Measurements from ENCODE around the gene WDR88. TPM values are rescaled to one million over a fixed set of nuclear protein-coding genes. Genes with fewer than 3 reads are reported as not detected.

WDR88 gene
- total and polyA plus RNA-seq, 4 donors, result 0.08 TPM; not detected in 2

GRCh38 chr19:33174186-33174585, 42.3 kb downstream of the WDR88 start:
- Histone ChIP-seq H3K27me3 (ENCODE audit: control insufficient read depth in 4 of 4, insufficient read depth in 4 of 4, low read length in 3 of 4) (no peaks in the 10 kb centered on the region), H3K4me1 (ENCODE audit: control insufficient read depth in 4 of 4, insufficient read depth in 4 of 4, low read length in 3 of 4) (peaks cover 2 to 31% (median 24%) of the 10 kb centered on the region in 4 donors), H3K9me3 (ENCODE audit: control insufficient read depth in 4 of 4, low read length in 3 of 4) (no peaks in the 10 kb centered on the region), H3K36me3 (ENCODE audit: control insufficient read depth in 4 of 4, insufficient read depth in 3 of 4, low read depth in 1 of 4, low read length in 3 of 4) (no peaks in the 10 kb centered on the region), H3K27ac (ENCODE audit: low read depth in 1 of 2, low read length in 2 of 2) (no peak overlapping the region), H3K9ac (ENCODE audit: low read depth in 1 of 2, low read length in 2 of 2) (no peak overlapping the region), H3K4me3 (ENCODE audit: low read depth in 1 of 3, low read length in 3 of 3) (no peak overlapping the region)
- WGBS, result 95% methylated on average over 5 of the region's 5 CpGs
- TF ChIP-seq JUND (IDR thresholded peaks at IDR 0.05) (no peak), ZBTB33 (IDR thresholded peaks at IDR 0.05) (no peak)
- DNase-seq (ENCODE audit: low spot score), result no peak

- WGBS, result 94% methylated on average over 10 of the region's 10 CpGs
- H3K27ac ChIP-seq (ENCODE audit: low read depth in 1 of 2, low read length in 2 of 2), result no peak overlapping the region
- TF ChIP-seq FOXA2 (IDR thresholded peaks at IDR 0.05), result no peak
- no peak for TF ChIP-seq JUND (IDR thresholded peaks at IDR 0.05)
- peaks cover 2 to 31% (median 24%) of the 10 kb centered on the region in 4 donors for H3K4me1 ChIP-seq (ENCODE audit: control insufficient read depth in 4 of 4, insufficient read depth in 4 of 4, low read length in 3 of 4)
- no peaks in the 10 kb centered on the region for H3K9me3 ChIP-seq (ENCODE audit: control insufficient read depth in 4 of 4, low read length in 3 of 4)
- DNase-seq (ENCODE audit: low spot score), result no peak
- H3K36me3 ChIP-seq (ENCODE audit: control insufficient read depth in 4 of 4, insufficient read depth in 3 of 4, low read depth in 1 of 4, low read length in 3 of 4), result no peaks in the 10 kb centered on the region
- H3K27me3 ChIP-seq (ENCODE audit: control insufficient read depth in 4 of 4, insufficient read depth in 4 of 4, low read length in 3 of 4), result no peaks in the 10 kb centered on the region
- H3K9ac ChIP-seq (ENCODE audit: low read depth in 1 of 2, low read length in 2 of 2), result no peak overlapping the region
- no peak overlapping the region for H3K4me3 ChIP-seq (ENCODE audit: low read depth in 1 of 3, low read length in 3 of 3)
Measured at GRCh38 chr19:33175156-33175782, 43.4 kb downstream of the WDR88 start.

- peaks cover 2 to 31% (median 24%) of the 10 kb centered on the region in 4 donors for H3K4me1 ChIP-seq (ENCODE audit: control insufficient read depth in 4 of 4, insufficient read depth in 4 of 4, low read length in 3 of 4)
- no peak for DNase-seq (ENCODE audit: low spot score)
- H3K36me3 ChIP-seq (ENCODE audit: control insufficient read depth in 4 of 4, insufficient read depth in 3 of 4, low read depth in 1 of 4, low read length in 3 of 4), result no peaks in the 10 kb centered on the region
- TF ChIP-seq SP1 (IDR thresholded peaks at IDR 0.05) (no peak), CTCF (IDR thresholded peaks at IDR 0.05; ENCODE audit: low read depth, low read length, missing input control) (no peak), HNF4G (IDR thresholded peaks at IDR 0.05) (no peak), HNF4A (conservative IDR thresholded peaks at IDR 0.05) (peak in 1 of 2 donors; percentile 19), EGR1 (IDR thresholded peaks at IDR 0.05; ENCODE audit: low read depth in 2 of 2) (no peak), RXRA (IDR thresholded peaks at IDR 0.05) (peak in 1 of 2 donors; percentile 17)
- no peaks in the 10 kb centered on the region for H3K9me3 ChIP-seq (ENCODE audit: control insufficient read depth in 4 of 4, low read length in 3 of 4)
- 7% methylated on average over 25 of the region's 25 CpGs for WGBS
- H3K9ac ChIP-seq (ENCODE audit: low read depth in 1 of 2, low read length in 2 of 2), result peak overlapping the region; percentile 57 to 70
- peak overlapping the region; percentile 72 to 87 for H3K27ac ChIP-seq (ENCODE audit: low read depth in 1 of 2, low read length in 2 of 2)
- no peaks in the 10 kb centered on the region for H3K27me3 ChIP-seq (ENCODE audit: control insufficient read depth in 4 of 4, insufficient read depth in 4 of 4, low read length in 3 of 4)
- H3K4me3 ChIP-seq (ENCODE audit: low read depth in 1 of 3, low read length in 3 of 3), result peak overlapping the region; percentile 55 to 82 (median 61)
Measured at GRCh38 chr19:33175886-33176669, 44.2 kb downstream of the WDR88 start.
